Prostate gland (tissue), 2 donors: ENCODE results near the gene PKN3. TPM values are rescaled to one million over a fixed set of nuclear protein-coding genes. Genes with fewer than 3 reads are reported as not detected.

Experiments
- DNase-seq: peaks from one replicate; pipeline ENCODE4 v3.0.0-alpha.2; 2019; ENCODE audit warnings: low spot score
- H3K27ac ChIP-seq, 2 donors: fragments of 200-600 bp; sonication (generic); 2 replicates each; pipeline ENCODE4 v1.5.1; 2017 to 2019
- H3K27me3 ChIP-seq: fragments of 200-600 bp; sonication (generic); replicated peaks from 2 replicates; pipeline ENCODE4 v1.5.1; 2019; ENCODE audit not compliant: insufficient read depth
- H3K36me3 ChIP-seq, 2 donors: fragments of 200-600 bp; sonication (generic); 1 replicate in 1 of 2; 2 replicates in 1 of 2; pipeline versions ENCODE4 v1.5.1 to v1.8.1; 2017 to 2019
- H3K4me1 ChIP-seq: fragments of 200-600 bp; sonication (generic); replicated peaks from 2 replicates; pipeline ENCODE4 v1.5.1; 2019
- H3K4me3 ChIP-seq, 2 donors: fragments of 200-600 bp; sonication (generic); 2 replicates each; pipeline ENCODE4 v1.5.1; 2017 to 2019
- H3K9me3 ChIP-seq: fragments of 200-600 bp; sonication (generic); 2 replicates; pipeline ENCODE4 v1.5.1; 2017
- POLR2A ChIP-seq: fragments of 450-650 bp; IDR thresholded peaks from one replicate; pipeline ENCODE4 v1.6.1; 2016; ENCODE audit warnings: antibody characterized with exemption, mild to moderate bottlenecking
- POLR2AphosphoS5 ChIP-seq: sonication (generic); formaldehyde crosslinking; IDR thresholded peaks from one replicate; pipeline ENCODE4 v1.6.1; 2017; ENCODE audit warnings: antibody characterized with exemption
- WGBS: methylation state at CpG from one replicate; pipeline ENCODE4 v1.1.5; 2018; 5-methylcytosine and 5-hydroxymethylcytosine counted together
- intact Hi-C: fragments of 100-400 bp; cut with DNase I; formaldehyde crosslinking; loops from one replicate; pipeline ENCODE4 v1.14.2; 2022
- total RNA-seq, 2 donors: library from RNA; depleted of rRNA; stranded (reverse); fragments of >200 nt; gene quantifications; one replicate each; pipeline ENCODE4 v1.1.0, GENCODE V29; 2016
- TF ChIP-seq, protein P1 (sequence below), 4 experiments: fragments of 200-600 bp in 2 of 4; fragments of 450-650 bp in 2 of 4; sonication (generic) in 2 of 4; IDR thresholded peaks; 1 replicate in 3 of 4; 2 replicates in 1 of 4; pipeline ENCODE4 v1.5.1; 2016 to 2019; ENCODE audit warnings: antibody characterized with exemption in 4 of 4, mild to moderate bottlenecking in 2 of 4, moderate library complexity in 2 of 4

PKN3 gene
- total RNA-seq, 2 donors from 2014 or later, result 4.4 to 6.1 TPM

DNA sequence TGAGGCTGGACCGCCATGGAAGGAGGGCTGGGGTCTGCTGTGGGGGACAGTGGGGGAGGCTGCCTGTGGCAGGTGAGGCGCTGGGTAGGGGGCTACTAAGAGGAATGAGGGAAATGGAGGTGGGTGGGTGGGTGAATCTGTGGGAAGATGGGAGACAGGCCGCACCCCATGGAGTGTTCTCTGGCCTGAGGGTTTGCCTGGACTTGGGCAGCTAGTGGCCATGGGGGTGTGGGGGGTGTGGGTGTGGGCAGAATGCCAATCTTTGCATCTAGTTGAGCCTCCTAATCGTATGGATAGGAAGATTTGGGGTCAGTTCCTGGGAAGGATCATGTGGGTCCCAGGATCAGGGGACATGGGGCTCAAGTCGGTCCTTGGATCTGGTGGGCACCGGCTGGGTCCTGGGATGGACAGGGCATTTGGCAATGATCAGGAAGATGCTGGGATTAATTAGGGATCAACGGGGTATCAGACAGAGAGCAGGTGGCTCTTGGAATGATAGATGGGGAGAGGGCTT lies 21.1 kb downstream of the PKN3 start:
- peak overlapping the region; percentile 76 to 81 for H3K27ac ChIP-seq
- no peaks in the 10 kb centered on the region for H3K4me1 ChIP-seq
- H3K36me3 ChIP-seq, result no peaks in the 10 kb centered on the region
- no peak for DNase-seq
- H3K4me3 ChIP-seq, result peak overlapping the region; percentile 56
- no peak for TF ChIP-seq POLR2A
- intact Hi-C loops, result no loop called here
- no peaks in the 10 kb centered on the region for H3K27me3 ChIP-seq
- WGBS, result 37% methylated on average over 7 of the region's 7 CpGs
- H3K9me3 ChIP-seq, result no peaks in the 10 kb centered on the region

DNA sequence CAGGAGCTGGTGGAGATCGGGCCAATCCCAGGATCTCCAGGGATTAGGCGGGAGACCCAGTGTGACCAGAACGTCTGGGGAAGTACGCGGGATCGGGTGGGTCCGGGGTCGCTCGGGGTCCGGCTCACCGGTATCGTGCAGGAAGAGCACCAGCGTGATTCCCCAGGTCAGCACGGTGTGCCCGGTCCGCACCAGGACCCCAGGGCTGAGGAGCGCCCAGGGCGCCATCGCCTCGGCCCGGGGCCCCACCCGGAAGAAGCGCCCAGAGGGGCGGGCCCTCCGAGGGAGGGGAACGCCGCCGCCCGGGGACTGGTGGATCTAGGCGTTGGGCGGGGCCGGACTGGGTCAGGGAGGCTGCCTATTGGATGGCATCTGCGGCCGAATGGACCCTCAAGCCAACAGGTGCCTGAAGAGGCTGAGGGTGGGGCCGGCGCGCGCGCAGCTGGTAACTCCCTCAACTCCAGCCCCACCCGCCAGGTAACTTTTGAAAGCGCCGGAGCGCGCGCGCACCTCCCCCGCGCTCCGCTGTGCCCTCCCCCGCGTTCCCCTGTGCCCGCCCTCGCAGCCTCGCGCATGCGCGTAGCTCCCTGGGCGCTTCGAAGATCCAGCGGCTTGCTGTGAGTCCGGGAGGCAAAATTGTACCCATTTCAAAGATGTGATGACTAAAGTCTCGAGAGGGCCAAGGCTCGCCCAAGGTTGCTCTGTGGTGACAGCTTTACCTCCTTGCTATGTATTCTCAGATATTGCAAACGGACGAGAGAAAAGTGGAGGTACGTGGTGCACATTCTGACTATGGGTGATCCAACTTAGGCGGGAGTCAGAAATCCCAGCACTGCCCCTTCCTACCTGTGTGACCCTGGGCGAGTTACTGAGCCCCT lies 21.8 kb downstream of the PKN3 start, which contains the start of gene ZDHHC12:
TSS of gene ZDHHC12 (minus strand) at position 262 of the 878 bp plus-strand sequence. CDS start at position 228, 34 bp downstream.
- peak; percentile 100 for DNase-seq
- H3K9me3 ChIP-seq, result no peaks in the 10 kb centered on the region
- H3K27me3 ChIP-seq, result no peaks in the 10 kb centered on the region
- H3K36me3 ChIP-seq, result no peaks in the 10 kb centered on the region
- TF ChIP-seq POLR2AphosphoS5 (peak; percentile 89), POLR2A (peak; percentile 68)
- TF ChIP-seq, protein P1, sequence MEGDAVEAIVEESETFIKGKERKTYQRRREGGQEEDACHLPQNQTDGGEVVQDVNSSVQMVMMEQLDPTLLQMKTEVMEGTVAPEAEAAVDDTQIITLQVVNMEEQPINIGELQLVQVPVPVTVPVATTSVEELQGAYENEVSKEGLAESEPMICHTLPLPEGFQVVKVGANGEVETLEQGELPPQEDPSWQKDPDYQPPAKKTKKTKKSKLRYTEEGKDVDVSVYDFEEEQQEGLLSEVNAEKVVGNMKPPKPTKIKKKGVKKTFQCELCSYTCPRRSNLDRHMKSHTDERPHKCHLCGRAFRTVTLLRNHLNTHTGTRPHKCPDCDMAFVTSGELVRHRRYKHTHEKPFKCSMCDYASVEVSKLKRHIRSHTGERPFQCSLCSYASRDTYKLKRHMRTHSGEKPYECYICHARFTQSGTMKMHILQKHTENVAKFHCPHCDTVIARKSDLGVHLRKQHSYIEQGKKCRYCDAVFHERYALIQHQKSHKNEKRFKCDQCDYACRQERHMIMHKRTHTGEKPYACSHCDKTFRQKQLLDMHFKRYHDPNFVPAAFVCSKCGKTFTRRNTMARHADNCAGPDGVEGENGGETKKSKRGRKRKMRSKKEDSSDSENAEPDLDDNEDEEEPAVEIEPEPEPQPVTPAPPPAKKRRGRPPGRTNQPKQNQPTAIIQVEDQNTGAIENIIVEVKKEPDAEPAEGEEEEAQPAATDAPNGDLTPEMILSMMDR (IDR thresholded peaks at IDR 0.05), result no peak
- H3K4me3 ChIP-seq, result peak within 1 kb of the TSS; percentile 56
- intact Hi-C loops, result no loop called here
- H3K27ac ChIP-seq, result peak within 1 kb of the TSS; percentile 76 to 81
- WGBS, result 3% methylated on average over 45 of the region's 68 CpGs
- H3K4me1 ChIP-seq, result no peaks in the 10 kb centered on the region

GRCh38 chr9:128724744-128725211 lies 22.5 kb downstream of the PKN3 start:
- peak overlapping the region; percentile 56 for H3K4me3 ChIP-seq
- H3K9me3 ChIP-seq, result no peaks in the 10 kb centered on the region
- H3K4me1 ChIP-seq, result no peaks in the 10 kb centered on the region
- H3K27ac ChIP-seq, result peak overlapping the region; percentile 76 to 81
- TF ChIP-seq, protein P1 (IDR thresholded peaks at IDR 0.05), result no peak
- peak; percentile 6 for TF ChIP-seq POLR2A
- TF ChIP-seq POLR2AphosphoS5, result peak; percentile 61
- no peaks in the 10 kb centered on the region for H3K27me3 ChIP-seq
- 18% methylated on average over 10 of the region's 10 CpGs for WGBS
- DNase-seq, result peak; percentile 75
- intact Hi-C loops, result no loop called here
- H3K36me3 ChIP-seq, result no peaks in the 10 kb centered on the region

GRCh38 chr9:128727640-128728248 lies 25.4 kb downstream of the PKN3 start:
- Histone ChIP-seq H3K27me3 (no peaks in the 10 kb centered on the region), H3K4me1 (no peaks in the 10 kb centered on the region), H3K27ac (no peak overlapping the region), H3K36me3 (no peaks in the 10 kb centered on the region), H3K4me3 (no peak overlapping the region), H3K9me3 (no peaks in the 10 kb centered on the region)
- no peak for TF ChIP-seq POLR2A
- no peak for TF ChIP-seq POLR2AphosphoS5
- TF ChIP-seq, protein P1 (IDR thresholded peaks at IDR 0.05), result no peak
- intact Hi-C loops, result no loop called here
- DNase-seq, result no peak
- 86% methylated on average over 5 of the region's 5 CpGs for WGBS

DNA sequence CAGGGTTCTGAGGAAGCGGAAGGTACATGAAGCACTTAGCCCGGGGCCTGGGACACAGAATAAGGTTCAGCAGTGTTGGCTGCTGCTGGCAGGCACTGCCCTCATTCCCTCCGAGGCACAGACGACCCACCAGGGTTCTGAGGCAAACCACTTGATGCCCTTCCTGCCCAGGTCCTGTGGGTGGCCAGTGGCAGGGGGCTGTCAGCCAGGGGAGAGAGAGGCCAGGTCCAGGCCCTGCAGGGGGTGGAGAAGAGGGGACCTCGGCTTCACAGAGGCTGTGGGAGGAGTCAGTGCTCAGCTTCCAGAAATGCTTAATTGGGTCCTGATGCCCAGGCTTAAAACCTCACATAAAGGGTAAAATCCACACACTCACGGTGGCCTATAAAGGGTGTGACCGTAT lies 26.0 kb downstream of the PKN3 start:
- 45% methylated on average over 7 of the region's 7 CpGs for WGBS
- Histone ChIP-seq H3K36me3 (no peaks in the 10 kb centered on the region), H3K9me3 (no peaks in the 10 kb centered on the region), H3K4me3 (no peak overlapping the region), H3K4me1 (no peaks in the 10 kb centered on the region), H3K27me3 (no peaks in the 10 kb centered on the region), H3K27ac (no peak overlapping the region)
- no peak for TF ChIP-seq POLR2AphosphoS5
- TF ChIP-seq, protein P1 (IDR thresholded peaks at IDR 0.05), result no peak
- no peak for TF ChIP-seq POLR2A
- DNase-seq, result no peak
- intact Hi-C loops, result no loop called here
